ENCODE measurements around the gene GPR141.
"Not testable (repeated sequence)": the region's sequence is repeated elsewhere in the genome, so short reads cannot be mapped to it uniquely, and the experiment has no call there.

GPR141 gene

GRCh38 chr7:37690206-37690605 is 6.6 kb downstream of the GPR141 start:
- DNase-seq: no peak

- DNase-seq: no peak
Measured at GRCh38 chr7:37694208-37695094, 10.9 kb downstream of the GPR141 start.

- DNase-seq: no peak
Measured at GRCh38 chr7:37698276-37698675, 14.7 kb downstream of the GPR141 start.

- no peak for DNase-seq
Measured at GRCh38 chr7:37698782-37699181, 15.2 kb downstream of the GPR141 start.

- no peak for DNase-seq
Measured at GRCh38 chr7:37701769-37702168, 18.2 kb downstream of the GPR141 start.

- DNase-seq: no peak
Measured at GRCh38 chr7:37703361-37703760, 19.8 kb downstream of the GPR141 start.

- not testable (repeated sequence) for DNase-seq
Measured at GRCh38 chr7:37704328-37704833, 20.8 kb downstream of the GPR141 start.

- DNase-seq: no peak
Measured at GRCh38 chr7:37705976-37706375, 22.4 kb downstream of the GPR141 start.

- no peak for DNase-seq
Measured at GRCh38 chr7:37706804-37707203, 23.2 kb downstream of the GPR141 start.

- no peak for DNase-seq
Measured at GRCh38 chr7:37707754-37708485, 24.4 kb downstream of the GPR141 start.

GRCh38 chr7:37709631-37710509 is 26.3 kb downstream of the GPR141 start:
- no peak for DNase-seq

- DNase-seq: no peak
Measured at GRCh38 chr7:37713613-37714012, 30.0 kb downstream of the GPR141 start.

GRCh38 chr7:37714606-37715005 is 31.0 kb downstream of the GPR141 start:
- DNase-seq: no peak

GRCh38 chr7:37718585-37718984 is 35.0 kb downstream of the GPR141 start:
- DNase-seq: no peak

- DNase-seq: no peak
Measured at GRCh38 chr7:37719077-37719476, 35.5 kb downstream of the GPR141 start.

- DNase-seq: no peak
Measured at GRCh38 chr7:37724732-37725131, 41.2 kb downstream of the GPR141 start.

GRCh38 chr7:37726016-37726415 is 42.5 kb downstream of the GPR141 start:
- no peak for DNase-seq

GRCh38 chr7:37728747-37729146 is 45.2 kb downstream of the GPR141 start:
- no peak for DNase-seq

- DNase-seq: no peak
Measured at GRCh38 chr7:37729181-37729580, 45.6 kb downstream of the GPR141 start.

- no peak for DNase-seq
Measured at GRCh38 chr7:37730501-37730900, 46.9 kb downstream of the GPR141 start.

- no peak for DNase-seq
Measured at GRCh38 chr7:37732253-37732652, 48.7 kb downstream of the GPR141 start.

- no peak for DNase-seq
Measured at GRCh38 chr7:37732888-37733287, 49.3 kb downstream of the GPR141 start.

- no peak for DNase-seq
Measured at GRCh38 chr7:37735196-37735595, 51.6 kb downstream of the GPR141 start.
